ENCODE results near the gene KIF14. TPM values are rescaled to one million over a fixed set of nuclear protein-coding genes. Genes with fewer than 3 reads are reported as not detected.

KIF14 gene
- total and polyA plus RNA-seq, 11 donors, result 0.04 to 2.0 (median 0.08) TPM; not detected in 2

- intact Hi-C loops (cut with DNase I), result no loop called here
- peaks cover 0 to 3% (median 0%) of the 10 kb centered on the region in 9 donors for H3K27me3 ChIP-seq
- no peaks in the 10 kb centered on the region for H3K36me3 ChIP-seq
- H3K9me3 ChIP-seq, result no peaks in the 10 kb centered on the region
- peaks cover 0 to 8% (median 0%) of the 10 kb centered on the region in 12 donors for H3K4me1 ChIP-seq
- no peak overlapping the region for H3K4me3 ChIP-seq
- no peak overlapping the region for H3K27ac ChIP-seq
- ATAC-seq, result no peak
- WGBS, 4 donors, result 87 to 93% (median 90%) methylated on average over 2 of the region's 2 CpGs
- DNase-seq, result no peak
- TF ChIP-seq POLR2A (IDR thresholded peaks at IDR 0.05), result no peak
- TF ChIP-seq CTCF (IDR thresholded peaks at IDR 0.05), result no peak
These were observed 96.5 kb downstream of the KIF14 start for GRCh38 chr1:200524092-200524491.

- Histone ChIP-seq H3K4me1 (peaks cover 0 to 8% (median 0%) of the 10 kb centered on the region in 12 donors), H3K36me3 (no peaks in the 10 kb centered on the region), H3K4me3 (no peak overlapping the region), H3K27ac (no peak overlapping the region), H3K27me3 (peaks cover 0 to 3% (median 0%) of the 10 kb centered on the region in 9 donors), H3K9me3 (no peaks in the 10 kb centered on the region)
- TF ChIP-seq CTCF (IDR thresholded peaks at IDR 0.05) (no peak), POLR2A (IDR thresholded peaks at IDR 0.05) (no peak)
- WGBS, 4 donors, result 91 to 95% (median 94%) methylated on average over 8 of the region's 8 CpGs
- ATAC-seq (no peak), DNase-seq (no peak)
- intact Hi-C loops (cut with DNase I), result no loop called here
These were observed 99.8 kb downstream of the KIF14 start for GRCh38 chr1:200520735-200521134.

GRCh38 chr1:200518524-200518923 lies 102.0 kb downstream of the KIF14 start:
- DNase-seq (no peak), ATAC-seq (no peak)
- Histone ChIP-seq H3K27ac (no peak overlapping the region), H3K9me3 (no peaks in the 10 kb centered on the region), H3K27me3 (peaks cover 0 to 12% (median 0%) of the 10 kb centered on the region in 9 donors), H3K4me3 (no peak overlapping the region), H3K36me3 (no peaks in the 10 kb centered on the region), H3K4me1 (no peaks in the 10 kb centered on the region)
- intact Hi-C loops (cut with DNase I), result no loop called here
- WGBS, 4 donors, result 84 to 92% (median 88%) methylated on average over 1 of the region's 1 CpG
- TF ChIP-seq POLR2A (IDR thresholded peaks at IDR 0.05) (no peak), CTCF (IDR thresholded peaks at IDR 0.05) (no peak)

GRCh38 chr1:200512191-200512590 lies 108.4 kb downstream of the KIF14 start:
- intact Hi-C loops (cut with DNase I), result loop anchor here in 4 of 10 donors (5.0 kb wide), 2 partner anchors 825 to 830 kb away; no protein-coding TSS in a partner anchor
- H3K4me1 ChIP-seq, result no peaks in the 10 kb centered on the region
- no peaks in the 10 kb centered on the region for H3K9me3 ChIP-seq
- 44 to 70% (median 58%) methylated on average over 3 of the region's 3 CpGs for WGBS, 4 donors
- H3K36me3 ChIP-seq, result no peaks in the 10 kb centered on the region
- H3K27me3 ChIP-seq, result peaks cover 0 to 33% (median 4%) of the 10 kb centered on the region in 9 donors
- no peak overlapping the region for H3K27ac ChIP-seq
- no peak overlapping the region for H3K4me3 ChIP-seq
- no peak for DNase-seq
- no peak for TF ChIP-seq CTCF (IDR thresholded peaks at IDR 0.05)
- TF ChIP-seq POLR2A (IDR thresholded peaks at IDR 0.05), result no peak
- ATAC-seq, result no peak
